A673 (cell line): ENCODE measurements around the gene PPP6R2. TPM values are rescaled to one million over a fixed set of nuclear protein-coding genes. Genes with fewer than 3 reads are reported as not detected.

Experiments
- BruUV-seq: library from RNA; stranded (reverse); fragments of 400-500 nt; replicated peaks from 2 replicates; lab custom pipeline; 2021; lab: Mats Ljungman, UMichigan
- CTCF ChIA-PET: fragments of 300-600 bp; sonication (Branson Sonifier 250); formaldehyde crosslinking; loops from one replicate; lab custom pipeline; 2022; ENCODE audit warnings: antibody characterized with exemption; lab: Charles Lee
- POLR2A ChIA-PET: fragments of 300-600 bp; sonication (Branson Sonifier 250); formaldehyde crosslinking; loops from one replicate; lab custom pipeline; 2022; ENCODE audit warnings: antibody characterized with exemption; ENCODE audit not compliant: low non-redundant PET; lab: Charles Lee
- DNase-seq: peaks from one replicate; pipeline ENCODE4 v3.0.0-alpha.2; 2015; ENCODE audit warnings: low spot score
- H3K27ac ChIP-seq: fragments of 200-600 bp; sonication (generic); 2 replicates; pipeline ENCODE4 v1.5.1; 2016; ENCODE audit warnings: mixed run types, low read depth, mild to moderate bottlenecking, mixed read lengths, antibody characterized with exemption, low read length; ENCODE audit not compliant: poor library complexity, severe bottlenecking
- H3K27me3 ChIP-seq: fragments of 200-600 bp; sonication (generic); replicated peaks from 2 replicates; pipeline ENCODE4 v1.6.1; 2017; ENCODE audit warnings: mixed run types, low read depth, mild to moderate bottlenecking, mixed read lengths, antibody characterized with exemption, low read length; ENCODE audit not compliant: insufficient read depth, poor library complexity
- H3K36me3 ChIP-seq: fragments of 200-600 bp; sonication (generic); 2 replicates; pipeline ENCODE4 v1.6.1; 2016; ENCODE audit warnings: mixed run types, mild to moderate bottlenecking, mixed read lengths, antibody characterized with exemption, low read length; ENCODE audit not compliant: insufficient read depth, poor library complexity, severe bottlenecking
- H3K4me1 ChIP-seq: fragments of 200-600 bp; sonication (generic); 2 replicates; pipeline ENCODE4 v1.6.1; 2017; ENCODE audit warnings: mixed run types, mild to moderate bottlenecking, mixed read lengths, antibody characterized with exemption, low read length; ENCODE audit not compliant: insufficient read depth, poor library complexity, severe bottlenecking
- H3K4me3 ChIP-seq: fragments of 200-600 bp; sonication (generic); 2 replicates; pipeline ENCODE4 v1.5.1; 2016; ENCODE audit warnings: low read depth, mixed run types, mild to moderate bottlenecking, mixed read lengths, low read length; ENCODE audit not compliant: poor library complexity, severe bottlenecking
- H3K9me3 ChIP-seq: fragments of 200-600 bp; sonication (generic); 2 replicates; pipeline ENCODE4 v1.6.1; 2016; ENCODE audit warnings: mixed run types, low read depth, mild to moderate bottlenecking, mixed read lengths, antibody characterized with exemption, low read length; ENCODE audit not compliant: poor library complexity, severe bottlenecking
- CTCF ChIP-seq: fragments of 300-800, 200-600 bp; sonication (generic); conservative IDR thresholded peaks from 2 replicates; pipeline ENCODE4 v1.5.1; 2017; ENCODE audit warnings: low read depth, mild to moderate bottlenecking, antibody characterized with exemption, low read length, moderate library complexity, mixed read lengths
- EZH2 ChIP-seq: fragments of 200-600 bp; sonication (generic); IDR thresholded peaks from 2 replicates; pipeline ENCODE4 v1.6.1; 2017; ENCODE audit warnings: borderline replicate concordance, low read depth, mild to moderate bottlenecking, mixed read lengths, antibody characterized with exemption, low read length; ENCODE audit not compliant: poor library complexity, severe bottlenecking
- intact Hi-C: fragments of 100-400 bp; cut with micrococcal nuclease; formaldehyde crosslinking; loops from one replicate; pipeline ENCODE4 v1.10.0; 2022; ENCODE audit not compliant: unreplicated experiment
- total RNA-seq: library from RNA; stranded (reverse); gene quantifications from 2 replicates; pipeline ENCODE4 v1.2.3, GENCODE V29; 2021

The PPP6R2 gene
- total RNA-seq, 1 experiment from 2014 or later = 64.6 TPM

- Histone ChIP-seq H3K36me3 (peaks cover 1% of the 10 kb centered on the region), H3K27ac (no peak overlapping the region), H3K4me3 (no peak overlapping the region), H3K4me1 (peaks cover 15% of the 10 kb centered on the region), H3K27me3 (no peaks in the 10 kb centered on the region), H3K9me3 (no peaks in the 10 kb centered on the region)
- no TSS peak for BruUV-seq
- intact Hi-C loops = no loop called here
- DNase-seq = no peak
- CTCF ChIA-PET = no interaction called here
- POLR2A ChIA-PET = no interaction called here
- TF ChIP-seq CTCF (no peak), EZH2 (no peak)
Observed at GRCh38 chr22:50310031-50310722, 33.0 kb upstream of the PPP6R2 start.

GRCh38 chr22:50310949-50311444 is 32.1 kb upstream of the PPP6R2 start:
- no peak overlapping the region for H3K27ac ChIP-seq
- POLR2A ChIA-PET = no interaction called here
- BruUV-seq = no TSS peak
- TF ChIP-seq EZH2 (no peak), CTCF (no peak)
- no peak overlapping the region for H3K4me3 ChIP-seq
- DNase-seq = no peak
- H3K36me3 ChIP-seq = no peaks in the 10 kb centered on the region
- no peaks in the 10 kb centered on the region for H3K27me3 ChIP-seq
- intact Hi-C loops = no loop called here
- no peaks in the 10 kb centered on the region for H3K9me3 ChIP-seq
- CTCF ChIA-PET = no interaction called here
- peaks cover 8% of the 10 kb centered on the region for H3K4me1 ChIP-seq

GRCh38 chr22:50311606-50312351 is 31.3 kb upstream of the PPP6R2 start:
- POLR2A ChIA-PET = no interaction called here
- H3K27ac ChIP-seq = no peak overlapping the region

More at GRCh38 chr22:50311606-50312351, 31.3 kb upstream of the PPP6R2 start:
- intact Hi-C loops = no loop called here
- Histone ChIP-seq H3K9me3 (no peaks in the 10 kb centered on the region), H3K36me3 (no peaks in the 10 kb centered on the region), H3K27me3 (no peaks in the 10 kb centered on the region), H3K4me3 (no peak overlapping the region), H3K4me1 (peaks cover 8% of the 10 kb centered on the region)
- CTCF ChIA-PET = no interaction called here
- DNase-seq = no peak
- TF ChIP-seq CTCF = no peak
- no peak for TF ChIP-seq EZH2
- no TSS peak for BruUV-seq
